Heart right ventricle (tissue), 16 donors: ENCODE data around the gene PCP2. TPM values are rescaled to one million over a fixed set of nuclear protein-coding genes. Genes with fewer than 3 reads are reported as not detected.

ENCODE experiments used
- ATAC-seq, 8 donors: fragments of 200-7000 bp; cut with Tn5 transposase; one replicate each; pipeline ENCODE4 v1.9.1; 2020; ENCODE audit warnings: mild to moderate bottlenecking in 8 of 8, moderate library complexity in 8 of 8, moderate number of reproducible peaks in 1 of 8
- DNase-seq, 2 donors: peaks; one replicate each; pipeline ENCODE4 v3.0.0-alpha.2; 2020
- H3K27ac ChIP-seq, 10 donors: fragments of 200-600 bp; sonication (generic) in 2 of 10; one replicate each; pipeline versions ENCODE4 v1.5.0 to v1.8.0; 2020 to 2022; ENCODE audit warnings: mild to moderate bottlenecking in 3 of 10
- H3K27me3 ChIP-seq, 7 donors: fragments of 200-600 bp; one replicate each; pipeline ENCODE4 v1.8.0; 2021 to 2022; ENCODE audit warnings: mild to moderate bottlenecking in 2 of 7
- H3K36me3 ChIP-seq, 9 donors: fragments of 200-600 bp; sonication (generic) in 1 of 9; one replicate each; pipeline versions ENCODE4 v1.5.0 to v1.8.0; 2020 to 2022; ENCODE audit warnings: mild to moderate bottlenecking in 2 of 9
- H3K4me1 ChIP-seq, 9 donors: fragments of 200-600 bp; sonication (generic) in 1 of 9; one replicate each; pipeline versions ENCODE4 v1.5.0 to v1.8.0; 2020 to 2022; ENCODE audit warnings: mild to moderate bottlenecking in 4 of 9
- H3K4me3 ChIP-seq, 10 donors: fragments of 200-600 bp; sonication (generic) in 2 of 10; one replicate each; pipeline versions ENCODE4 v1.5.0 to v1.8.0; 2020 to 2022; ENCODE audit warnings: mild to moderate bottlenecking in 7 of 10, moderate library complexity in 2 of 10
- H3K9me3 ChIP-seq, 11 donors: fragments of 200-600 bp in 10 of 11; sonication (generic) in 2 of 11; one replicate each; pipeline versions ENCODE4 v1.5.0 to v1.8.0; 2013 to 2022; ENCODE audit warnings: mild to moderate bottlenecking in 2 of 11, control low read depth in 1 of 11, moderate library complexity in 1 of 11
- WGBS, 2 donors: extraction: QIAGEN DNeasy Blood & Tissue Kit; methylation state at CpG; one replicate each; pipeline ENCODE4 v1.1.7; 2013; ENCODE audit warnings: inconsistent platforms in 1 of 2; 5-methylcytosine and 5-hydroxymethylcytosine counted together
- intact Hi-C, 10 donors: fragments of 100-400 bp; cut with DNase I; formaldehyde crosslinking; loops; one replicate each; pipeline versions ENCODE4 v1.11.1 to v1.14.2; 2022
- polyA plus RNA-seq, 2 donors: library from polyadenylated mRNA; stranded (reverse); fragments of 200-250 nt; gene quantifications; one replicate each; pipeline ENCODE4 v1.2.3, GENCODE V29; 2013
- total RNA-seq, 10 donors: library from RNA; stranded (reverse); fragmentation: NEBNext Ultra II Directional in 3 of 10; extraction: Animal tissue kit (Norgen Biotek cat#: 25700) in 3 of 10; gene quantifications; one replicate each; pipeline versions ENCODE4 v1.2.1 to v1.2.4, GENCODE V29; 2021 to 2023
- TF ChIP-seq, protein P1 (sequence below), 9 donors: fragments of 200-600 bp; sonication (generic) in 2 of 9; IDR thresholded peaks; one replicate each; pipeline versions ENCODE4 v1.5.0 to v1.8.0; 2021 to 2022; ENCODE audit warnings: antibody characterized with exemption in 9 of 9, mild to moderate bottlenecking in 5 of 9, moderate library complexity in 1 of 9
- donor health status: Arrhythmogenic right ventricular cardiomyopathy.
- donor health status: ischemic (EF 13 %, LVEDD 7.1; RV severe dilation, severe dysfunction).
- donor health status: healthy with polysubstance abuse.
- donor health status: DM: no; HTN: yes; CAD: no.
- donor health status: DM: no; HTN: no; CAD: no.
- donor health status: ischemic (EF 25% LVEDD 6.9; RV normal size, moderate dysfunction).
- donor health status: ischemic (EF 25% LVEDD 5.7; RV mildly dilated, moderate dysfunction).
- donor health status: healthy.
- donor health status: DM: yes; HTN: yes; CAD: no.
- donor health status: Ischemic cardiomyopathy.
- donor health status: ischemic (EF 35%, LVEDD 5.7; RV mildly dilated, moderate dysfunction).
- donor health status: nonischemic (EF 11% LVEDD 7.7; RV severe dilation, severe dysfunction).
- donor health status: DM: yes; HTN: yes; CAD: no.
- donor health status: PGD.
- donor health status: ischemic (EF 29% LVEDD 5.4; RV normal size, mild dysfunction).
- donor health status: nonischemic (EF 23%, LVEDD 6.1; RV moderate dilation, normal function).

The PCP2 gene
- total and polyA plus RNA-seq, 12 donors, result 0.35 to 3.8 (median 1.6) TPM; not detected in 2

DNA sequence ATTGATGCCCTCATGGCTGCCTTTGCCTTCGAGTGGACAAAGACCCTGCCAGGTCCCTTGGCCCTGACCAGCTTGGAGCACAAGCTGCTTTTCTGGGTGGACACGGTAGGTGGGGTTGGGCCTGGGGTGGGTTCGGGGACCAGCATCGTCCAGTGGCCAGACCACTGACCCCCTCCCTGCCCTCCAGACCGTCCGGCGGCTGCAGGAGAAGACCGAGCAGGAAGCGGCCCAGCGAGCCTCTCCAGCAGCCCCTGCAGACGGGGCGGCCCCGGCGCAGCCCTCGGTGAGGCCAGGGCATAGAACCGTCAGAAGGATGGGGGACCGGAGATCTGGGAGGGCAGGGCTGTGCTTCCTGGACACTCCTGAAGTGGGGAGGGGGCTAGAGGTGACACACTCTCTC is 27.2 kb downstream of the PCP2 start:
- WGBS, 2 donors, result 75 to 86% methylated on average over 11 to 17 of the region's 17 CpGs
- DNase-seq (no peak), ATAC-seq (peak in 1 of 8 donors; percentile 11)
- Histone ChIP-seq H3K36me3 (no peaks in the 10 kb centered on the region), H3K27me3 (peaks cover 0 to 53% (median 29%) of the 10 kb centered on the region in 7 donors), H3K9me3 (no peaks in the 10 kb centered on the region), H3K4me1 (no peaks in the 10 kb centered on the region), H3K27ac (no peak overlapping the region), H3K4me3 (no peak overlapping the region)
- TF ChIP-seq, protein P1, sequence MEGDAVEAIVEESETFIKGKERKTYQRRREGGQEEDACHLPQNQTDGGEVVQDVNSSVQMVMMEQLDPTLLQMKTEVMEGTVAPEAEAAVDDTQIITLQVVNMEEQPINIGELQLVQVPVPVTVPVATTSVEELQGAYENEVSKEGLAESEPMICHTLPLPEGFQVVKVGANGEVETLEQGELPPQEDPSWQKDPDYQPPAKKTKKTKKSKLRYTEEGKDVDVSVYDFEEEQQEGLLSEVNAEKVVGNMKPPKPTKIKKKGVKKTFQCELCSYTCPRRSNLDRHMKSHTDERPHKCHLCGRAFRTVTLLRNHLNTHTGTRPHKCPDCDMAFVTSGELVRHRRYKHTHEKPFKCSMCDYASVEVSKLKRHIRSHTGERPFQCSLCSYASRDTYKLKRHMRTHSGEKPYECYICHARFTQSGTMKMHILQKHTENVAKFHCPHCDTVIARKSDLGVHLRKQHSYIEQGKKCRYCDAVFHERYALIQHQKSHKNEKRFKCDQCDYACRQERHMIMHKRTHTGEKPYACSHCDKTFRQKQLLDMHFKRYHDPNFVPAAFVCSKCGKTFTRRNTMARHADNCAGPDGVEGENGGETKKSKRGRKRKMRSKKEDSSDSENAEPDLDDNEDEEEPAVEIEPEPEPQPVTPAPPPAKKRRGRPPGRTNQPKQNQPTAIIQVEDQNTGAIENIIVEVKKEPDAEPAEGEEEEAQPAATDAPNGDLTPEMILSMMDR (IDR thresholded peaks at IDR 0.05), result no peak
- intact Hi-C loops, result no loop called here

- Histone ChIP-seq H3K9me3 (no peaks in the 10 kb centered on the region), H3K27me3 (peaks cover 0 to 51% (median 31%) of the 10 kb centered on the region in 7 donors), H3K4me3 (no peak overlapping the region), H3K4me1 (no peaks in the 10 kb centered on the region), H3K36me3 (no peaks in the 10 kb centered on the region), H3K27ac (no peak overlapping the region)
- TF ChIP-seq, protein P1 (IDR thresholded peaks at IDR 0.05), result no peak
- intact Hi-C loops, result no loop called here
- DNase-seq, result no peak
- ATAC-seq, result no peak
- WGBS, 2 donors, result 61 to 70% methylated on average over 14 of the region's 14 CpGs
Observed at GRCh38 chr19:7605490-7606222, 27.9 kb downstream of the PCP2 start.

GRCh38 chr19:7603919-7604318 is 29.6 kb downstream of the PCP2 start:
- Histone ChIP-seq H3K4me3 (no peak overlapping the region), H3K27me3 (peaks cover 0 to 51% (median 31%) of the 10 kb centered on the region in 7 donors), H3K27ac (no peak overlapping the region), H3K4me1 (no peaks in the 10 kb centered on the region), H3K9me3 (no peaks in the 10 kb centered on the region), H3K36me3 (no peaks in the 10 kb centered on the region)
- ATAC-seq (no peak), DNase-seq (no peak)
- WGBS, 2 donors, result 71 to 74% methylated on average over 9 of the region's 9 CpGs
- intact Hi-C loops, result no loop called here
- TF ChIP-seq, protein P1 (IDR thresholded peaks at IDR 0.05), result no peak

- DNase-seq (no peak), ATAC-seq (no peak)
- Histone ChIP-seq H3K9me3 (no peaks in the 10 kb centered on the region), H3K36me3 (no peaks in the 10 kb centered on the region), H3K4me1 (no peaks in the 10 kb centered on the region), H3K27me3 (peaks cover 0 to 53% (median 38%) of the 10 kb centered on the region in 7 donors), H3K4me3 (no peak overlapping the region), H3K27ac (no peak overlapping the region)
- WGBS, 2 donors, result 65 to 74% methylated on average over 11 of the region's 11 CpGs
- TF ChIP-seq, protein P1 (IDR thresholded peaks at IDR 0.05), result no peak
- intact Hi-C loops, result no loop called here
Observed at GRCh38 chr19:7602935-7603497, 30.5 kb downstream of the PCP2 start.
